ENCODE data around the gene TMEM270.

TMEM270 gene

GRCh38 chr7:73824986-73825385 is 36.0 kb upstream of the TMEM270 start:
- peaks cover 2 to 4% of the 10 kb centered on the region in 2 donors for H3K27me3 ChIP-seq (ENCODE audit: control insufficient read depth in 1 of 2, insufficient read depth in 2 of 2, low read length in 2 of 2)
- no peaks in the 10 kb centered on the region for H3K36me3 ChIP-seq (ENCODE audit: control insufficient read depth in 2 of 2, insufficient read depth in 2 of 2, low read length in 2 of 2)
- peaks cover 4% of the 10 kb centered on the region for H3K4me1 ChIP-seq (ENCODE audit: control insufficient read depth, insufficient read depth, low read length)
- H3K9me3 ChIP-seq (ENCODE audit: control insufficient read depth in 2 of 2, low read length in 2 of 2) = no peaks in the 10 kb centered on the region
- no peak overlapping the region for H3K27ac ChIP-seq (ENCODE audit: low read length)
- no peak overlapping the region for H3K4me3 ChIP-seq (ENCODE audit: low read length in 2 of 2)
- no peak overlapping the region for H3K9ac ChIP-seq (ENCODE audit: low read length in 2 of 2)

GRCh38 chr7:73827567-73828106 is 33.3 kb upstream of the TMEM270 start:
- no peaks in the 10 kb centered on the region for H3K36me3 ChIP-seq (ENCODE audit: control insufficient read depth in 2 of 2, insufficient read depth in 2 of 2, low read length in 2 of 2)
- peaks cover 6% of the 10 kb centered on the region for H3K4me1 ChIP-seq (ENCODE audit: control insufficient read depth, insufficient read depth, low read length)
- H3K27me3 ChIP-seq (ENCODE audit: control insufficient read depth in 1 of 2, insufficient read depth in 2 of 2, low read length in 2 of 2) = peaks cover 10% of the 10 kb centered on the region in 2 donors
- no peak overlapping the region for H3K9ac ChIP-seq (ENCODE audit: low read length in 2 of 2)
- no peak overlapping the region for H3K4me3 ChIP-seq (ENCODE audit: low read length in 2 of 2)
- H3K27ac ChIP-seq (ENCODE audit: low read length) = no peak overlapping the region
- no peaks in the 10 kb centered on the region for H3K9me3 ChIP-seq (ENCODE audit: control insufficient read depth in 2 of 2, low read length in 2 of 2)

GRCh38 chr7:73828107-73828803 is 32.7 kb upstream of the TMEM270 start:
- Histone ChIP-seq H3K27ac (ENCODE audit: low read length) (no peak overlapping the region), H3K27me3 (ENCODE audit: control insufficient read depth in 1 of 2, insufficient read depth in 2 of 2, low read length in 2 of 2) (peaks cover 10% of the 10 kb centered on the region in 2 donors), H3K4me3 (ENCODE audit: low read length in 2 of 2) (no peak overlapping the region), H3K4me1 (ENCODE audit: control insufficient read depth, insufficient read depth, low read length) (peaks cover 6% of the 10 kb centered on the region), H3K9ac (ENCODE audit: low read length in 2 of 2) (no peak overlapping the region), H3K9me3 (ENCODE audit: control insufficient read depth in 2 of 2, low read length in 2 of 2) (no peaks in the 10 kb centered on the region), H3K36me3 (ENCODE audit: control insufficient read depth in 2 of 2, insufficient read depth in 2 of 2, low read length in 2 of 2) (no peaks in the 10 kb centered on the region)

- Histone ChIP-seq H3K9ac (ENCODE audit: low read length in 2 of 2) (no peak overlapping the region), H3K27ac (ENCODE audit: low read length) (no peak overlapping the region), H3K4me1 (ENCODE audit: control insufficient read depth, insufficient read depth, low read length) (peaks cover 6% of the 10 kb centered on the region), H3K4me3 (ENCODE audit: low read length in 2 of 2) (no peak overlapping the region), H3K9me3 (ENCODE audit: control insufficient read depth in 2 of 2, low read length in 2 of 2) (no peaks in the 10 kb centered on the region), H3K36me3 (ENCODE audit: control insufficient read depth in 2 of 2, insufficient read depth in 2 of 2, low read length in 2 of 2) (no peaks in the 10 kb centered on the region), H3K27me3 (ENCODE audit: control insufficient read depth in 1 of 2, insufficient read depth in 2 of 2, low read length in 2 of 2) (peaks cover 10% of the 10 kb centered on the region in 2 donors)
Measured at GRCh38 chr7:73828972-73829371, 32.0 kb upstream of the TMEM270 start.

GRCh38 chr7:73829505-73829904 is 31.5 kb upstream of the TMEM270 start:
- Histone ChIP-seq H3K27ac (ENCODE audit: low read length) (no peak overlapping the region), H3K27me3 (ENCODE audit: control insufficient read depth in 1 of 2, insufficient read depth in 2 of 2, low read length in 2 of 2) (peaks cover 10% of the 10 kb centered on the region in 2 donors), H3K9me3 (ENCODE audit: control insufficient read depth in 2 of 2, low read length in 2 of 2) (no peaks in the 10 kb centered on the region), H3K9ac (ENCODE audit: low read length in 2 of 2) (no peak overlapping the region), H3K36me3 (ENCODE audit: control insufficient read depth in 2 of 2, insufficient read depth in 2 of 2, low read length in 2 of 2) (no peaks in the 10 kb centered on the region), H3K4me1 (ENCODE audit: control insufficient read depth, insufficient read depth, low read length) (peaks cover 6% of the 10 kb centered on the region), H3K4me3 (ENCODE audit: low read length in 2 of 2) (no peak overlapping the region)

GRCh38 chr7:73829921-73830680 is 30.9 kb upstream of the TMEM270 start:
- no peaks in the 10 kb centered on the region for H3K9me3 ChIP-seq (ENCODE audit: control insufficient read depth in 2 of 2, low read length in 2 of 2)
- H3K36me3 ChIP-seq (ENCODE audit: control insufficient read depth in 2 of 2, insufficient read depth in 2 of 2, low read length in 2 of 2) = no peaks in the 10 kb centered on the region
- no peak overlapping the region for H3K4me3 ChIP-seq (ENCODE audit: low read length in 2 of 2)
- H3K27ac ChIP-seq (ENCODE audit: low read length) = no peak overlapping the region
- H3K9ac ChIP-seq (ENCODE audit: low read length in 2 of 2) = no peak overlapping the region
- peaks cover 10% of the 10 kb centered on the region in 2 donors for H3K27me3 ChIP-seq (ENCODE audit: control insufficient read depth in 1 of 2, insufficient read depth in 2 of 2, low read length in 2 of 2)
- H3K4me1 ChIP-seq (ENCODE audit: control insufficient read depth, insufficient read depth, low read length) = peaks cover 6% of the 10 kb centered on the region

GRCh38 chr7:73830681-73831583 is 30.0 kb upstream of the TMEM270 start, which contains the start of gene CLDN4:
Gene CLDN4, plus strand, starts transcription at chr7:73830996. Its CDS starts 206 bp downstream, at chr7:73831202.
- Histone ChIP-seq H3K4me1 (ENCODE audit: control insufficient read depth, insufficient read depth, low read length) (peaks cover 6% of the 10 kb centered on the region), H3K36me3 (ENCODE audit: control insufficient read depth in 2 of 2, insufficient read depth in 2 of 2, low read length in 2 of 2) (no peaks in the 10 kb centered on the region), H3K4me3 (ENCODE audit: low read length in 2 of 2) (peak within 1 kb of the TSS in 1 of 2 donors; percentile 8), H3K27me3 (ENCODE audit: control insufficient read depth in 1 of 2, insufficient read depth in 2 of 2, low read length in 2 of 2) (peaks cover 10% of the 10 kb centered on the region in 2 donors), H3K9me3 (ENCODE audit: control insufficient read depth in 2 of 2, low read length in 2 of 2) (no peaks in the 10 kb centered on the region), H3K27ac (ENCODE audit: low read length) (no peak within 1 kb of the TSS), H3K9ac (ENCODE audit: low read length in 2 of 2) (peak within 1 kb of the TSS in 1 of 2 donors; percentile 13)

DNA sequence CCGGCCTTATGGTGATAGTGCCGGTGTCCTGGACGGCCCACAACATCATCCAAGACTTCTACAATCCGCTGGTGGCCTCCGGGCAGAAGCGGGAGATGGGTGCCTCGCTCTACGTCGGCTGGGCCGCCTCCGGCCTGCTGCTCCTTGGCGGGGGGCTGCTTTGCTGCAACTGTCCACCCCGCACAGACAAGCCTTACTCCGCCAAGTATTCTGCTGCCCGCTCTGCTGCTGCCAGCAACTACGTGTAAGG is 29.4 kb upstream of the TMEM270 start:
- Histone ChIP-seq H3K4me3 (ENCODE audit: low read length in 2 of 2) (no peak overlapping the region), H3K27ac (ENCODE audit: low read length) (no peak overlapping the region), H3K9ac (ENCODE audit: low read length in 2 of 2) (no peak overlapping the region)

GRCh38 chr7:73831834-73832651 is 28.9 kb upstream of the TMEM270 start:
- Histone ChIP-seq H3K4me3 (ENCODE audit: low read length in 2 of 2) (peak overlapping the region in 1 of 2 donors; percentile 8), H3K9me3 (ENCODE audit: control insufficient read depth in 2 of 2, low read length in 2 of 2) (no peaks in the 10 kb centered on the region), H3K9ac (ENCODE audit: low read length in 2 of 2) (peak overlapping the region in 1 of 2 donors; percentile 29), H3K27ac (ENCODE audit: low read length) (no peak overlapping the region), H3K36me3 (ENCODE audit: control insufficient read depth in 2 of 2, insufficient read depth in 2 of 2, low read length in 2 of 2) (no peaks in the 10 kb centered on the region), H3K27me3 (ENCODE audit: control insufficient read depth in 1 of 2, insufficient read depth in 2 of 2, low read length in 2 of 2) (peaks cover 10% of the 10 kb centered on the region in 2 donors), H3K4me1 (ENCODE audit: control insufficient read depth, insufficient read depth, low read length) (peaks cover 6% of the 10 kb centered on the region)

More for the DNA sequence above, 29.4 kb upstream of the TMEM270 start:
- Histone ChIP-seq H3K9me3 (ENCODE audit: control insufficient read depth in 2 of 2, low read length in 2 of 2) (no peaks in the 10 kb centered on the region), H3K4me1 (ENCODE audit: control insufficient read depth, insufficient read depth, low read length) (peaks cover 6% of the 10 kb centered on the region), H3K27me3 (ENCODE audit: control insufficient read depth in 1 of 2, insufficient read depth in 2 of 2, low read length in 2 of 2) (peaks cover 10% of the 10 kb centered on the region in 2 donors), H3K36me3 (ENCODE audit: control insufficient read depth in 2 of 2, insufficient read depth in 2 of 2, low read length in 2 of 2) (no peaks in the 10 kb centered on the region)

DNA sequence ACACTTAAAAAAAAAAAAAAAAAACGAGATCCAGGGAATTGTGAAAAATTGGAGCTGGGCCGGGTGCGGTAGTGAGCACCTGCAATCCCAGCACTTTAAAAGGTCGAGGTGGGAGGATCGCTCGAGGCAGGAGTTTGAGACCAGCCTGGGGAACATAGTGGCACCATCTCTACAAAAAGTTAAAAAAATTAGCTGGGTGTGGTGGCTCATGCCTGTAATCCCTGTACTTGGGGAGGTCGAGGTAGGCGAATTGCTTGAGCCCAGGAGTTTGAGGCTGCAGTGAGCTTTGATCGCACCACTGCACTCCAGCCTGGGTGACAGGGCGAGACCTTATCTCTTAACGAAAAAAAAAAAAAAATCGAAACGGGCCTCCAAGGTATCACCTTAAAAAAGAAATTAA is 28.2 kb upstream of the TMEM270 start:
- Histone ChIP-seq H3K4me1 (ENCODE audit: control insufficient read depth, insufficient read depth, low read length) (peaks cover 2% of the 10 kb centered on the region), H3K27me3 (ENCODE audit: control insufficient read depth in 1 of 2, insufficient read depth in 2 of 2, low read length in 2 of 2) (peaks cover 10% of the 10 kb centered on the region in 2 donors), H3K4me3 (ENCODE audit: low read length in 2 of 2) (no peak overlapping the region), H3K27ac (ENCODE audit: low read length) (no peak overlapping the region), H3K36me3 (ENCODE audit: control insufficient read depth in 2 of 2, insufficient read depth in 2 of 2, low read length in 2 of 2) (no peaks in the 10 kb centered on the region), H3K9me3 (ENCODE audit: control insufficient read depth in 2 of 2, low read length in 2 of 2) (no peaks in the 10 kb centered on the region), H3K9ac (ENCODE audit: low read length in 2 of 2) (no peak overlapping the region)
